RWPE2 (cell line): Measurements from ENCODE around the gene B4GALNT3.

Experiments
- ATAC-seq: fragments of 200-7000 bp; cut with Tn5 transposase; 3 replicates; pipeline ENCODE4 v1.9.1; 2021; ENCODE audit warnings: low read depth
- DNase-seq: peaks from one replicate; pipeline ENCODE4 v3.0.0-alpha.2; 2020; ENCODE audit warnings: low spot score
- H3K27ac ChIP-seq: fragments of 450-650 bp; 2 replicates; pipeline ENCODE4 v1.5.1; 2017; ENCODE audit warnings: mild to moderate bottlenecking; ENCODE audit not compliant: poor library complexity, severe bottlenecking
- H3K27me3 ChIP-seq: fragments of 250-450 bp; sonication (Bioruptor Pico); 2 replicates; pipeline ENCODE4 v1.5.1; 2021; ENCODE audit warnings: mild to moderate bottlenecking, moderate library complexity; ENCODE audit not compliant: insufficient read depth, poor library complexity, severe bottlenecking
- H3K36me3 ChIP-seq: fragments of 250-450 bp; sonication (Bioruptor Pico); 2 replicates; pipeline ENCODE4 v1.5.1; 2020; ENCODE audit warnings: low read depth, mild to moderate bottlenecking, moderate library complexity
- H3K4me1 ChIP-seq: fragments of 250-450 bp; sonication (Bioruptor Pico); 2 replicates; pipeline ENCODE4 v1.5.1; 2021; ENCODE audit warnings: mild to moderate bottlenecking, moderate library complexity; ENCODE audit not compliant: insufficient read depth, poor library complexity, severe bottlenecking
- H3K4me3 ChIP-seq: fragments of 250-450 bp; sonication (Bioruptor Pico); 2 replicates; pipeline ENCODE4 v1.5.1; 2021; ENCODE audit warnings: mild to moderate bottlenecking, moderate library complexity; ENCODE audit not compliant: severe bottlenecking
- H3K9me3 ChIP-seq: fragments of 250-450 bp; sonication (Bioruptor Pico); 2 replicates; pipeline ENCODE4 v1.5.1; 2021; ENCODE audit warnings: mild to moderate bottlenecking, moderate library complexity; ENCODE audit not compliant: severe bottlenecking
- TF ChIP-seq, protein P1 (sequence below): fragments of 450-650 bp; IDR thresholded peaks from one replicate; pipeline ENCODE4 v1.5.1; 2017; ENCODE audit warnings: mild to moderate bottlenecking, moderate library complexity; ENCODE audit not compliant: poor library complexity, severe bottlenecking

Gene B4GALNT3

GRCh38 chr12:531951-532585, 72.3 kb downstream of the B4GALNT3 start:
- DNase-seq (no peak), ATAC-seq (no peak)
- Histone ChIP-seq H3K27me3 (no peaks in the 10 kb centered on the region), H3K36me3 (no peaks in the 10 kb centered on the region), H3K27ac (no peak overlapping the region), H3K4me3 (no peak overlapping the region), H3K9me3 (no peaks in the 10 kb centered on the region), H3K4me1 (peaks cover 8% of the 10 kb centered on the region)
- TF ChIP-seq, protein P1, sequence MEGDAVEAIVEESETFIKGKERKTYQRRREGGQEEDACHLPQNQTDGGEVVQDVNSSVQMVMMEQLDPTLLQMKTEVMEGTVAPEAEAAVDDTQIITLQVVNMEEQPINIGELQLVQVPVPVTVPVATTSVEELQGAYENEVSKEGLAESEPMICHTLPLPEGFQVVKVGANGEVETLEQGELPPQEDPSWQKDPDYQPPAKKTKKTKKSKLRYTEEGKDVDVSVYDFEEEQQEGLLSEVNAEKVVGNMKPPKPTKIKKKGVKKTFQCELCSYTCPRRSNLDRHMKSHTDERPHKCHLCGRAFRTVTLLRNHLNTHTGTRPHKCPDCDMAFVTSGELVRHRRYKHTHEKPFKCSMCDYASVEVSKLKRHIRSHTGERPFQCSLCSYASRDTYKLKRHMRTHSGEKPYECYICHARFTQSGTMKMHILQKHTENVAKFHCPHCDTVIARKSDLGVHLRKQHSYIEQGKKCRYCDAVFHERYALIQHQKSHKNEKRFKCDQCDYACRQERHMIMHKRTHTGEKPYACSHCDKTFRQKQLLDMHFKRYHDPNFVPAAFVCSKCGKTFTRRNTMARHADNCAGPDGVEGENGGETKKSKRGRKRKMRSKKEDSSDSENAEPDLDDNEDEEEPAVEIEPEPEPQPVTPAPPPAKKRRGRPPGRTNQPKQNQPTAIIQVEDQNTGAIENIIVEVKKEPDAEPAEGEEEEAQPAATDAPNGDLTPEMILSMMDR, result no peak

GRCh38 chr12:532908-533565, 73.3 kb downstream of the B4GALNT3 start:
- H3K4me3 ChIP-seq, result no peak overlapping the region
- no peaks in the 10 kb centered on the region for H3K9me3 ChIP-seq
- peaks cover 11% of the 10 kb centered on the region for H3K4me1 ChIP-seq
- no peaks in the 10 kb centered on the region for H3K36me3 ChIP-seq
- TF ChIP-seq, protein P1, result no peak
- H3K27ac ChIP-seq, result no peak overlapping the region
- H3K27me3 ChIP-seq, result no peaks in the 10 kb centered on the region
- DNase-seq, result no peak
- ATAC-seq, result peak; percentile 76

DNA sequence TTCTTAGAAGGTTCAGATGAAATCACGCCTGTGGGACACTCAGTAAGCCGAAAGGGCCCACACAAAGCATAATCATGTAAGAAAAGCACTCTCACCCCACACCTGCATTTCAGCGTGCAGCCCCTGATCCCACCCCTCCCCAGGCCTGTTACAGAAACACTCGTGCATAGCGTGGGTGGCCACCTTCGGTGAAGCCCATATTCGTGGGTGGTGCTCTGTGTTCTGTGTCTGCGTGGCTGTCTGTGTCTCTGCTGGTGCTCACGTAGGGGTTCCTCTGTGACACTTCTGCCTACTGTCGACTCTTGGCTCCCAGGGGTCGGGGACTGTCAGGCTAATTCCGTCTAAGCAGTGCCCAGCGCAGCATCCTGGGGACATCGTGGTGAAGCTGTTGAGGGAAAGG, 74.0 kb downstream of the B4GALNT3 start:
- no peaks in the 10 kb centered on the region for H3K9me3 ChIP-seq
- H3K4me3 ChIP-seq, result no peak overlapping the region
- H3K36me3 ChIP-seq, result no peaks in the 10 kb centered on the region
- H3K4me1 ChIP-seq, result peaks cover 18% of the 10 kb centered on the region
- no peaks in the 10 kb centered on the region for H3K27me3 ChIP-seq
- TF ChIP-seq, protein P1, result no peak
- DNase-seq, result peak; percentile 32
- H3K27ac ChIP-seq, result no peak overlapping the region
- no peak for ATAC-seq

DNA sequence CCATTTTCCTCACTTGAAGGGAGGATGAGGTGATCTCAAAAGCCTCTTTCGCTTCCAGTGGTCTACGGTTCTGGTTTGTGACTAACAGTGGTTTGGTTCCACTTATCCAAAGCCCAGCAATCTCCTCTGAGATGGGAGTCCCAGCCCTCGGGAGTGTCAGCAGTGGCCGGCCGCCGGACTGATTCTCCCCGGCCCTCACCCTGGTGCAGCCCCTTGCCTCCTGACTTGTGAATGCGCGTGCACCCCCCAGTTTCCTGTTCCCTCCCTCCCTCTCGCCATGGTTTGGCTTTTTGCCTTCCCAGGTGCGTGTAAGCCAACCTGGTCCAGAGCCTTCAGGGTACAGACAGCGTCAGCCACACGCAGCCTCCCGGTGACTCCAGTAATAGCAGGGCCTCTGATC, 74.5 kb downstream of the B4GALNT3 start:
- H3K36me3 ChIP-seq, result no peaks in the 10 kb centered on the region
- no peak overlapping the region for H3K27ac ChIP-seq
- peaks cover 22% of the 10 kb centered on the region for H3K4me1 ChIP-seq
- TF ChIP-seq, protein P1, result no peak
- H3K27me3 ChIP-seq, result no peaks in the 10 kb centered on the region
- DNase-seq, result no peak
- ATAC-seq, result no peak
- H3K9me3 ChIP-seq, result no peaks in the 10 kb centered on the region
- no peak overlapping the region for H3K4me3 ChIP-seq

DNA sequence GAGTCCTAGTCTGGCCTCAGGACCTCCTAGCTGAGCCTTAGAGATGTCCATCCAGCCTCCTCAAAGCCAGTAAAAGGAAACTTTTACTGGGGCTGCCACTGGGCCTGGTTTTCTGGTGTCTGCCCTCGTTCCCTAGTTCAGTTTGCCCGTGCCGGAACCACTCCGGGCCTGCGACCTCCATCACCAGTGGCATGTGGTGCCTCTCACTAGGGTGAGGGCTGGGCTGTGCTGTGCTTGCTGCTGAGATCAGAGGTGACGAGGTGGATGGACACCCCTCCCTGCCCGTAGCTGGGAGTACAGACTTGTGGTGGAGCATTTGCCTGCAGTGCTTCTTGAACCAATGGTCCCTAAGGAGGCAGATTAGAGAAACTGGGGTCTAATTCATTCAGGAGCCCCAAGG, 75.7 kb downstream of the B4GALNT3 start:
- Histone ChIP-seq H3K36me3 (no peaks in the 10 kb centered on the region), H3K27me3 (no peaks in the 10 kb centered on the region), H3K9me3 (no peaks in the 10 kb centered on the region), H3K4me1 (peaks cover 18% of the 10 kb centered on the region), H3K27ac (no peak overlapping the region), H3K4me3 (no peak overlapping the region)
- no peak for DNase-seq
- TF ChIP-seq, protein P1, result no peak
- ATAC-seq, result no peak
